Liver (tissue), 9 donors: ENCODE measurements around the gene NAV2. TPM values are rescaled to one million over a fixed set of nuclear protein-coding genes. Genes with fewer than 3 reads are reported as not detected.

Experiments
- DNase-seq: peaks from one replicate; pipeline ENCODE4 v3.0.0-alpha.2; 2017; ENCODE audit warnings: low spot score
- H3K27ac ChIP-seq, 2 donors: one replicate each; pipeline ENCODE4 v1.7.0; 2013; ENCODE audit warnings: inconsistent platforms in 2 of 2, low read length in 2 of 2, control low read depth in 1 of 2, low read depth in 1 of 2, mild to moderate bottlenecking in 1 of 2
- H3K27me3 ChIP-seq, 4 donors: one replicate each; pipeline versions ENCODE4 v1.6.1 to v1.7.0; 2013; ENCODE audit warnings: low read length in 3 of 4, inconsistent platforms in 1 of 4, mild to moderate bottlenecking in 1 of 4, moderate library complexity in 1 of 4; ENCODE audit not compliant: control insufficient read depth in 4 of 4, insufficient read depth in 4 of 4
- H3K36me3 ChIP-seq, 4 donors: one replicate each; pipeline versions ENCODE4 v1.6.1 to v1.7.0; 2013; ENCODE audit warnings: low read length in 3 of 4, mild to moderate bottlenecking in 3 of 4, low read depth in 1 of 4, moderate library complexity in 1 of 4; ENCODE audit not compliant: control insufficient read depth in 4 of 4, insufficient read depth in 3 of 4
- H3K4me1 ChIP-seq, 4 donors: one replicate each; pipeline versions ENCODE4 v1.6.1 to v1.7.0; 2013; ENCODE audit warnings: low read length in 3 of 4, mild to moderate bottlenecking in 3 of 4, moderate library complexity in 1 of 4; ENCODE audit not compliant: control insufficient read depth in 4 of 4, insufficient read depth in 4 of 4
- H3K4me3 ChIP-seq, 3 donors: one replicate each; pipeline versions ENCODE4 v1.6.1 to v1.7.0; 2013; ENCODE audit warnings: low read length in 3 of 3, control low read depth in 1 of 3, low read depth in 1 of 3, mild to moderate bottlenecking in 1 of 3
- H3K9ac ChIP-seq, 2 donors: one replicate each; pipeline ENCODE4 v1.7.0; 2013; ENCODE audit warnings: low read length in 2 of 2, mild to moderate bottlenecking in 2 of 2, moderate library complexity in 2 of 2, control low read depth in 1 of 2, low read depth in 1 of 2
- H3K9me3 ChIP-seq, 4 donors: one replicate each; pipeline versions ENCODE4 v1.6.1 to v1.7.0; 2013; ENCODE audit warnings: low read length in 3 of 4; ENCODE audit not compliant: control insufficient read depth in 4 of 4
- ATF3 ChIP-seq: IDR thresholded peaks from 2 replicates; pipeline ENCODE4 v1.6.1; 2016; ENCODE audit warnings: antibody characterized with exemption
- CTCF ChIP-seq: fragments of 150-350 bp; IDR thresholded peaks from 2 replicates; pipeline ENCODE4 v1.5.1; 2017; ENCODE audit warnings: improper control_type of control experiment, low read depth, low read length; ENCODE audit not compliant: missing input control
- EGR1 ChIP-seq, 2 donors: IDR thresholded peaks; 2 replicates each; pipeline ENCODE4 v1.6.1; 2016 to 2018; ENCODE audit warnings: antibody characterized with exemption in 2 of 2, low read depth in 2 of 2
- FOXA1 ChIP-seq: IDR thresholded peaks from 2 replicates; pipeline ENCODE4 v1.6.1; 2016; ENCODE audit warnings: antibody characterized with exemption
- FOXA2 ChIP-seq: IDR thresholded peaks from 2 replicates; pipeline ENCODE4 v1.6.1; 2016; ENCODE audit warnings: antibody characterized with exemption
- GABPA ChIP-seq, 2 donors: IDR thresholded peaks in 1 of 2; conservative IDR thresholded peaks in 1 of 2; 2 replicates each; pipeline ENCODE4 v1.6.1; 2016; ENCODE audit warnings: antibody characterized with exemption in 2 of 2, mild to moderate bottlenecking in 1 of 2, moderate library complexity in 1 of 2
- HNF4A ChIP-seq, 2 donors: conservative IDR thresholded peaks; 2 replicates each; pipeline ENCODE4 v1.6.1; 2016; ENCODE audit warnings: antibody characterized with exemption in 2 of 2, mild to moderate bottlenecking in 2 of 2
- HNF4G ChIP-seq: IDR thresholded peaks from 2 replicates; pipeline ENCODE4 v1.6.1; 2016; ENCODE audit warnings: antibody characterized with exemption
- JUND ChIP-seq, 2 donors: IDR thresholded peaks; 2 replicates each; pipeline ENCODE4 v1.6.1; 2016; ENCODE audit warnings: antibody characterized with exemption in 2 of 2
- MAX ChIP-seq: IDR thresholded peaks from 2 replicates; pipeline ENCODE4 v1.6.1; 2016; ENCODE audit warnings: antibody characterized with exemption
- NR2F2 ChIP-seq: IDR thresholded peaks from 2 replicates; pipeline ENCODE4 v1.6.1; 2016; ENCODE audit warnings: antibody characterized with exemption
- RAD21 ChIP-seq, 2 donors: IDR thresholded peaks; 2 replicates each; pipeline ENCODE4 v1.6.1; 2016; ENCODE audit warnings: antibody characterized with exemption in 2 of 2, mild to moderate bottlenecking in 2 of 2
- REST ChIP-seq: IDR thresholded peaks from 2 replicates; pipeline ENCODE4 v1.6.1; 2016; ENCODE audit warnings: antibody characterized with exemption, mild to moderate bottlenecking
- RXRA ChIP-seq, 2 donors: IDR thresholded peaks; 2 replicates each; pipeline ENCODE4 v1.6.1; 2017 to 2018; ENCODE audit warnings: antibody characterized with exemption in 2 of 2, mild to moderate bottlenecking in 1 of 2
- SP1 ChIP-seq: IDR thresholded peaks from 2 replicates; pipeline ENCODE4 v1.6.1; 2018; ENCODE audit warnings: antibody characterized with exemption, mild to moderate bottlenecking
- TAF1 ChIP-seq: conservative IDR thresholded peaks from 2 replicates; pipeline ENCODE4 v1.6.1; 2016; ENCODE audit warnings: antibody characterized with exemption, mild to moderate bottlenecking
- YY1 ChIP-seq: IDR thresholded peaks from 2 replicates; pipeline ENCODE4 v1.6.1; 2016; ENCODE audit warnings: antibody characterized with exemption, mild to moderate bottlenecking
- ZBTB33 ChIP-seq: IDR thresholded peaks from 2 replicates; pipeline ENCODE4 v1.6.1; 2016; ENCODE audit warnings: antibody characterized with exemption
- WGBS: extraction: QIAGEN DNeasy Blood & Tissue Kit; methylation state at CpG from one replicate; pipeline ENCODE4 v1.1.7; 2013; 5-methylcytosine and 5-hydroxymethylcytosine counted together
- polyA plus RNA-seq, 2 donors: library from polyadenylated mRNA; stranded (reverse) in 1 of 2; unstranded in 1 of 2; fragments of 200-250 nt in 1 of 2; fragments of >200 nt in 1 of 2; fragmentation: Nextera tagmentation in 1 of 2; extraction: Ambion mirVana in 1 of 2; gene quantifications; one replicate each; pipeline versions ENCODE4 v1.2.1 to v1.2.3, GENCODE V29; 2013 to 2015
- total RNA-seq, 2 donors: library from RNA; depleted of rRNA; stranded (reverse); fragments of >200 nt; gene quantifications; one replicate each; pipeline ENCODE4 v1.2.3, GENCODE V29; 2014
- donor health status: healthy.
- donor health status: healthy.
- donor health status: healthy.
- donor health status: healthy.
- donor health status: healthy.

Gene NAV2
- total and polyA plus RNA-seq, 4 donors, result 6.3 to 20.5 (median 11.6) TPM

GRCh38 chr11:20161230-20161918, 448.7 kb downstream of the NAV2 start:
- Histone ChIP-seq H3K27me3 (peaks cover 15 to 48% (median 23%) of the 10 kb centered on the region in 4 donors), H3K36me3 (no peaks in the 10 kb centered on the region), H3K4me1 (peaks cover 11 to 21% (median 14%) of the 10 kb centered on the region in 4 donors), H3K27ac (no peak overlapping the region), H3K4me3 (no peak overlapping the region), H3K9ac (no peak overlapping the region), H3K9me3 (peaks cover 0 to 4% (median 1%) of the 10 kb centered on the region in 4 donors)
- no peak for DNase-seq
- TF ChIP-seq ATF3 (no peak), YY1 (no peak), SP1 (no peak), GABPA (IDR thresholded peaks at IDR 0.05 in 1 of 2, conservative IDR thresholded peaks at IDR 0.05 in 1 of 2) (no peak), HNF4G (no peak), TAF1 (no peak), HNF4A (conservative IDR thresholded peaks at IDR 0.05) (no peak), FOXA2 (no peak), EGR1 (IDR thresholded peaks at IDR 0.05; ENCODE audit: low read depth in 2 of 2) (no peak), CTCF (no peak), ZBTB33 (no peak), JUND (IDR thresholded peaks at IDR 0.05) (no peak), RXRA (IDR thresholded peaks at IDR 0.05) (no peak), NR2F2 (no peak), MAX (no peak), REST (no peak), FOXA1 (no peak), RAD21 (IDR thresholded peaks at IDR 0.05) (no peak)
- 6% methylated on average over 29 of the region's 29 CpGs for WGBS
